Measurements from ENCODE around the gene MSL3B.
"Not testable (repeated sequence)": the region's sequence is repeated elsewhere in the genome, so short reads cannot be mapped to it uniquely, and the experiment has no call there.

The MSL3B gene

GRCh38 chr2:233867993-233868532, at the start of gene MSL3B:
TSS of gene MSL3B (minus strand) at chr2:233868386.
- 13% methylated on average over 32 of the region's 50 CpGs for WGBS (ENCODE audit: insufficient coverage)
- Histone ChIP-seq H3K9me3 (replicated peaks; ENCODE audit: control insufficient read depth, low read depth, low read length) (peaks cover 2% of the 10 kb centered on the region), H3K4me1 (ENCODE audit: control insufficient read depth, insufficient read depth, low read length) (no peaks in the 10 kb centered on the region), H3K4me3 (ENCODE audit: low read length) (peak within 1 kb of the TSS; percentile 52), H3K27me3 (ENCODE audit: control insufficient read depth, insufficient read depth, low read length) (peaks cover 4% of the 10 kb centered on the region), H3K36me3 (ENCODE audit: control insufficient read depth, insufficient read depth, low read length) (no peaks in the 10 kb centered on the region), H3K27ac (ENCODE audit: low read length) (no peak within 1 kb of the TSS)
- DNase-seq, result peak; percentile 57

GRCh38 chr2:233917116-233917515, 48.9 kb upstream of the MSL3B start, which contains the start of gene TRPM8:
TSS of gene TRPM8 (plus strand) at chr2:233917373. CDS start at chr2:233926538, 9,165 bp downstream.
- Histone ChIP-seq H3K4me1 (ENCODE audit: control insufficient read depth, insufficient read depth, low read length) (no peaks in the 10 kb centered on the region), H3K27me3 (ENCODE audit: control insufficient read depth, insufficient read depth, low read length) (no peaks in the 10 kb centered on the region), H3K36me3 (ENCODE audit: control insufficient read depth, insufficient read depth, low read length) (no peaks in the 10 kb centered on the region), H3K27ac (ENCODE audit: low read length) (no peak within 1 kb of the TSS), H3K9me3 (replicated peaks; ENCODE audit: control insufficient read depth, low read depth, low read length) (no peaks in the 10 kb centered on the region), H3K4me3 (ENCODE audit: low read length) (no peak within 1 kb of the TSS)
- DNase-seq, result no peak
- WGBS (ENCODE audit: insufficient coverage), result no CpG with 5 or more reads among the region's 5 CpGs

- no peaks in the 10 kb centered on the region for H3K36me3 ChIP-seq (ENCODE audit: control insufficient read depth, insufficient read depth, low read length)
- no peaks in the 10 kb centered on the region for H3K27me3 ChIP-seq (ENCODE audit: control insufficient read depth, insufficient read depth, low read length)
- no peaks in the 10 kb centered on the region for H3K9me3 ChIP-seq (replicated peaks; ENCODE audit: control insufficient read depth, low read depth, low read length)
- H3K27ac ChIP-seq (ENCODE audit: low read length), result no peak overlapping the region
- whole genome bisulfite sequencing (ENCODE audit: insufficient coverage), result no CpG with 5 or more reads among the region's 2 CpGs
- H3K4me1 ChIP-seq (ENCODE audit: control insufficient read depth, insufficient read depth, low read length), result no peaks in the 10 kb centered on the region
- no peak for DNase-seq
- no peak overlapping the region for H3K4me3 ChIP-seq (ENCODE audit: low read length)
These were observed 46.9 kb upstream of the MSL3B start for GRCh38 chr2:233915128-233915527.

GRCh38 chr2:233912691-233913423, 44.7 kb upstream of the MSL3B start:
- Histone ChIP-seq H3K4me1 (ENCODE audit: control insufficient read depth, insufficient read depth, low read length) (no peaks in the 10 kb centered on the region), H3K9me3 (replicated peaks; ENCODE audit: control insufficient read depth, low read depth, low read length) (no peaks in the 10 kb centered on the region), H3K27ac (ENCODE audit: low read length) (no peak overlapping the region), H3K27me3 (ENCODE audit: control insufficient read depth, insufficient read depth, low read length) (no peaks in the 10 kb centered on the region), H3K4me3 (ENCODE audit: low read length) (no peak overlapping the region), H3K36me3 (ENCODE audit: control insufficient read depth, insufficient read depth, low read length) (no peaks in the 10 kb centered on the region)
- WGBS (ENCODE audit: insufficient coverage), result 4% methylated on average over 6 of the region's 9 CpGs
- DNase-seq, result peak; percentile 35

GRCh38 chr2:233907627-233908026, 39.4 kb upstream of the MSL3B start:
- no peaks in the 10 kb centered on the region for H3K4me1 ChIP-seq (ENCODE audit: control insufficient read depth, insufficient read depth, low read length)
- no peak for DNase-seq
- H3K9me3 ChIP-seq (replicated peaks; ENCODE audit: control insufficient read depth, low read depth, low read length), result no peaks in the 10 kb centered on the region
- H3K4me3 ChIP-seq (ENCODE audit: low read length), result no peak overlapping the region
- no peaks in the 10 kb centered on the region for H3K27me3 ChIP-seq (ENCODE audit: control insufficient read depth, insufficient read depth, low read length)
- H3K36me3 ChIP-seq (ENCODE audit: control insufficient read depth, insufficient read depth, low read length), result no peaks in the 10 kb centered on the region
- no peak overlapping the region for H3K27ac ChIP-seq (ENCODE audit: low read length)
- WGBS (ENCODE audit: insufficient coverage), result 89% methylated on average over 3 of the region's 3 CpGs

- no peaks in the 10 kb centered on the region for H3K36me3 ChIP-seq (ENCODE audit: control insufficient read depth, insufficient read depth, low read length)
- no peaks in the 10 kb centered on the region for H3K4me1 ChIP-seq (ENCODE audit: control insufficient read depth, insufficient read depth, low read length)
- no peak for DNase-seq
- H3K27me3 ChIP-seq (ENCODE audit: control insufficient read depth, insufficient read depth, low read length), result peaks cover 2% of the 10 kb centered on the region
- no peak overlapping the region for H3K4me3 ChIP-seq (ENCODE audit: low read length)
- WGBS (ENCODE audit: insufficient coverage), result 100% methylated on average over 1 of the region's 4 CpGs
- no peaks in the 10 kb centered on the region for H3K9me3 ChIP-seq (replicated peaks; ENCODE audit: control insufficient read depth, low read depth, low read length)
- no peak overlapping the region for H3K27ac ChIP-seq (ENCODE audit: low read length)
These were observed 37.8 kb upstream of the MSL3B start for GRCh38 chr2:233905945-233906344.

GRCh38 chr2:233901884-233902283, 33.7 kb upstream of the MSL3B start:
- Histone ChIP-seq H3K27ac (ENCODE audit: low read length) (no peak overlapping the region), H3K27me3 (ENCODE audit: control insufficient read depth, insufficient read depth, low read length) (peaks cover 2% of the 10 kb centered on the region)
- no CpG with 5 or more reads among the region's 4 CpGs for WGBS (ENCODE audit: insufficient coverage)

GRCh38 chr2:233901367-233901766, 33.2 kb upstream of the MSL3B start:
- no peak overlapping the region for H3K27ac ChIP-seq (ENCODE audit: low read length)
- no peak for DNase-seq
- WGBS (ENCODE audit: insufficient coverage), result 57% methylated on average over 1 of the region's 4 CpGs
- no peak overlapping the region for H3K4me3 ChIP-seq (ENCODE audit: low read length)
- no peaks in the 10 kb centered on the region for H3K4me1 ChIP-seq (ENCODE audit: control insufficient read depth, insufficient read depth, low read length)
- peaks cover 2% of the 10 kb centered on the region for H3K27me3 ChIP-seq (ENCODE audit: control insufficient read depth, insufficient read depth, low read length)
- H3K36me3 ChIP-seq (ENCODE audit: control insufficient read depth, insufficient read depth, low read length), result no peaks in the 10 kb centered on the region
- H3K9me3 ChIP-seq (replicated peaks; ENCODE audit: control insufficient read depth, low read depth, low read length), result no peaks in the 10 kb centered on the region

More at GRCh38 chr2:233901884-233902283, 33.7 kb upstream of the MSL3B start:
- no peak overlapping the region for H3K4me3 ChIP-seq (ENCODE audit: low read length)
- DNase-seq, result no peak
- no peaks in the 10 kb centered on the region for H3K4me1 ChIP-seq (ENCODE audit: control insufficient read depth, insufficient read depth, low read length)
- H3K9me3 ChIP-seq (replicated peaks; ENCODE audit: control insufficient read depth, low read depth, low read length), result no peaks in the 10 kb centered on the region
- H3K36me3 ChIP-seq (ENCODE audit: control insufficient read depth, insufficient read depth, low read length), result no peaks in the 10 kb centered on the region

- not testable (repeated sequence) for H3K27ac ChIP-seq (ENCODE audit: low read length); H3K4me1 ChIP-seq (ENCODE audit: control insufficient read depth, insufficient read depth, low read length); H3K4me3 ChIP-seq (ENCODE audit: low read length); H3K36me3 ChIP-seq (ENCODE audit: control insufficient read depth, insufficient read depth, low read length); DNase-seq; H3K9me3 ChIP-seq (replicated peaks; ENCODE audit: control insufficient read depth, low read depth, low read length); H3K27me3 ChIP-seq (ENCODE audit: control insufficient read depth, insufficient read depth, low read length)
- WGBS (ENCODE audit: insufficient coverage), result 71% methylated on average over 1 of the region's 2 CpGs
These were observed 28.1 kb upstream of the MSL3B start for GRCh38 chr2:233896253-233896652.

- no peak overlapping the region for H3K27ac ChIP-seq (ENCODE audit: low read length)
- no peaks in the 10 kb centered on the region for H3K9me3 ChIP-seq (replicated peaks; ENCODE audit: control insufficient read depth, low read depth, low read length)
- H3K27me3 ChIP-seq (ENCODE audit: control insufficient read depth, insufficient read depth, low read length), result peaks cover 3% of the 10 kb centered on the region
- no peaks in the 10 kb centered on the region for H3K36me3 ChIP-seq (ENCODE audit: control insufficient read depth, insufficient read depth, low read length)
- H3K4me3 ChIP-seq (ENCODE audit: low read length), result no peak overlapping the region
- peak; percentile 26 for DNase-seq
- H3K4me1 ChIP-seq (ENCODE audit: control insufficient read depth, insufficient read depth, low read length), result no peaks in the 10 kb centered on the region
- 83% methylated on average over 2 of the region's 2 CpGs for WGBS (ENCODE audit: insufficient coverage)
These were observed 24.6 kb upstream of the MSL3B start for GRCh38 chr2:233892793-233893192.

All from muscle of leg (tissue), 3 donors.